Coronary artery (tissue), 2 donors: ENCODE data around the gene LINGO4.

Experiments used
- DNase-seq: peaks from one replicate; pipeline ENCODE4 v3.0.0-alpha.2; 2017; ENCODE audit warnings: low spot score
- H3K27ac ChIP-seq, 2 donors: fragments of 200-600 bp; sonication (generic); one replicate each; pipeline ENCODE4 v1.5.1; 2016 to 2019
- H3K4me3 ChIP-seq: fragments of 200-600 bp; sonication (generic); 2 replicates; pipeline ENCODE4 v1.5.1; 2016; ENCODE audit warnings: mild to moderate bottlenecking, moderate library complexity
- CTCF ChIP-seq: fragments of 200-600 bp; sonication (generic); IDR thresholded peaks from one replicate; pipeline ENCODE4 v1.5.1; 2019; ENCODE audit warnings: antibody characterized with exemption

The LINGO4 gene

DNA sequence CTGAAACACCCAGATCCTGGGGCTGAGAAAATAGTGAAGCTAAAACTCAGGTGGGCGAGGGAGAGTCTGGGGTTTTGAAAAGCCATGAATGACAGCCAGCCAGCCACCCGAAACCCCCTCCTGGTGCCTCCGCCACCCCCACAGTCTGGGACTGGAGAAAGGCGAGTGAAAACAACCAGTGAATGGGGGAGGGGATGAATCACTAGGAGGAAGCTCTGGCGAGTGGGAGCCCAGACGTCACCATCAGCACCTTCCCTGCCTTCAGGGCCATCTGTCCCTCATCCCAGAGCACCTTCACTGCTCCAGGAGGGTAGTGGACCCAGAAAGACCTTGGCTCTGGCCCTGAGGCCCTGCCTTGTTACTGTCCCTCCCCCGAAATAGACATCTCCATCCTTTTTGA is 17.2 kb upstream of the LINGO4 start:
- TF ChIP-seq CTCF, result no peak
- Histone ChIP-seq H3K27ac (no peak overlapping the region), H3K4me3 (no peak overlapping the region)
- DNase-seq, result no peak

DNA sequence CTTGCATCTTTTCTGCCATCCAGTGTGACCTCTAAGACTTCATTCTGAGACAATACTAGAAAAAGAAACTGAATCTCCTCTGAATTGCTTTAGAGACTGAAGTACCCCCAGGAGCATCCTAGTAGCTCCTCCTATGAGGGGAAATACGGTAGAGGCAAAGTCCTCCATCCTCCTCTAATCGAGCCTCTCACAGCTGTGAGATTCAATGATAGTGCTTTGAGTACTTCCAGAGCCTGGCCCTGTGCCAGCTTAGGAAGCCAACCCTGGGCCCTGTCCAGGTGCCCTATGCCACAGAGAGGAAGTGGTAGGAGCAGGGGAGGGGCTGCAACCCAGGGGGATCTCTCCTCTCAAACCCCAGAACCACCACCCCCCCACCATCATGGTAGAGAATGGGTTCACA is 15.7 kb upstream of the LINGO4 start:
- TF ChIP-seq CTCF, result no peak
- H3K4me3 ChIP-seq, result no peak overlapping the region
- DNase-seq, result no peak
- H3K27ac ChIP-seq, result no peak overlapping the region

- TF ChIP-seq CTCF, result no peak
- no peak for DNase-seq
- H3K27ac ChIP-seq, result no peak overlapping the region
Observed at GRCh38 chr1:151819976-151820623, 14.9 kb upstream of the LINGO4 start.

GRCh38 chr1:151819227-151819835 is 14.1 kb upstream of the LINGO4 start:
- H3K27ac ChIP-seq, result no peak overlapping the region
- no peak overlapping the region for H3K4me3 ChIP-seq
- DNase-seq, result no peak
- TF ChIP-seq CTCF, result no peak

More at GRCh38 chr1:151819976-151820623, 14.9 kb upstream of the LINGO4 start:
- no peak overlapping the region for H3K4me3 ChIP-seq

DNA sequence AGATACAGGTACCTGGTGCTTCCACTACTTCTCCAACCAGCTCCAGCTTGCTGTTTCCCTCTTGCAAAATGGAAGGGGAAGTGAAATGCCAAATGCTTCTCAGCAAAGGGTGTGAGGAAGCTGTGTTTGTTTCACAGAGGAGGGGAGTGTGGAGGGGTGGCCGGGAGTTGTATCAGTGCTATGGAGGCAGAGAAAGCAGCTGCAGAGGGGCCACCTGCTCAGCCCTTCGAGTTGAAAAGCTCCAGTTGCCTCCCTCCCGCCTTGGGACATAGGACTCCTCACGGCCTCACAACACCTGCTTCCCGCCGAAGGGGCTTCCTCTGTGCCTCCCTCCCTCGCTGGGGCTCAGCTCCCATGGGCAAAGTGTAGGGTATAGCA is 12.1 kb upstream of the LINGO4 start:
- DNase-seq, result no peak
- H3K4me3 ChIP-seq, result no peak overlapping the region
- TF ChIP-seq CTCF, result no peak
- no peak overlapping the region for H3K27ac ChIP-seq

DNA sequence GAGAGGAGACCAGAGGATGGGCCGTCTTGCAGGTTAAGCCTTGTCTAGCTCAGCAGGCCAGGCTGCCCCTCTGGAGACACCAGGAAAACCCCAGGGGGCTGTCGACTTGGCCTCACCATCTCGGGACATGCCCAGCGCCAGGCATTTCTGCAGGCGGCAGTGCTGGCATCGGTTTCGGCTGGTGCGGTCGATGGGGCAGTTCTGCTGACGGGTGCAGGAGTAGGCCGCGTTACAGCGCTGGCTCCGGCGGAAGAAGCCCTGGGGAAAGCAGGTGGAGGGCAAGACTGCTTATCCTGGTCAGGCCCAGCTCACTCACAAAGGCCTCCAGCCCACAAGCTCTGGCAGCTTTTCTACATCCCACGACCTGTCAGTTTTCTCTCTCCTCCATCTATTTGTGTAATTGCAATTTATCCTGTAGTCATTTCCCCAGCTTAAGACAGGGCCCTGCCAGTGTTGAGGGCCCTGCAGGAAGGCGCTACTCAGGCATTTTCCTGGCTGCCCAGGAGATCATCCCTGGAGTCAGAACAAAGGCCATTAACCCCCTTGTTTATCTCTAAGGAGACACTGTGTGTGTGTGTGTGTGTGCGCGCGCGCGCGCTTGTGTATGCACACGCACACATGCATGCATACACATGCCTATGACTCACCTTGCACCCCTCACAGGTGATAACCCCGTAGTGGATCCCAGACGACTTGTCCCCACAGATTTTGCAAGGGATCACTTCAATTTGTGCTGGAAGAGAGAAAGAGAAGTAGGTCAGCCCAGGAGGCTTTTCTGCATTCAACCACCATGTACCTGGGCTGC is 11.5 kb upstream of the LINGO4 start:
- Histone ChIP-seq H3K27ac (no peak overlapping the region), H3K4me3 (no peak overlapping the region)
- TF ChIP-seq CTCF, result no peak
- no peak for DNase-seq
